NT2/D1 (cell line): ENCODE measurements around the gene HHIP.

Experiments
- YY1 ChIP-seq: IDR thresholded peaks from 2 replicates; pipeline ENCODE4 v1.6.1; 2011; ENCODE audit not compliant: insufficient read length, insufficient read depth
- ZNF274 ChIP-seq: IDR thresholded peaks from 2 replicates; pipeline ENCODE4 v1.6.1; 2011; ENCODE audit warnings: mild to moderate bottlenecking, low read depth, low read length

GRCh38 chr4:144788469-144788868 lies 142.5 kb downstream of the HHIP start:
- TF ChIP-seq YY1 (no peak), ZNF274 (no peak)
